ENCODE results near the gene PFKM. TPM values are rescaled to one million over a fixed set of nuclear protein-coding genes. Genes with fewer than 3 reads are reported as not detected.
A peak's percentile ranks its signal among the peaks of the same experiment; 100 is the strongest.

Gene PFKM
- total RNA-seq, 2 donors from 2014 or later: 50.1 to 62.2 TPM

DNA sequence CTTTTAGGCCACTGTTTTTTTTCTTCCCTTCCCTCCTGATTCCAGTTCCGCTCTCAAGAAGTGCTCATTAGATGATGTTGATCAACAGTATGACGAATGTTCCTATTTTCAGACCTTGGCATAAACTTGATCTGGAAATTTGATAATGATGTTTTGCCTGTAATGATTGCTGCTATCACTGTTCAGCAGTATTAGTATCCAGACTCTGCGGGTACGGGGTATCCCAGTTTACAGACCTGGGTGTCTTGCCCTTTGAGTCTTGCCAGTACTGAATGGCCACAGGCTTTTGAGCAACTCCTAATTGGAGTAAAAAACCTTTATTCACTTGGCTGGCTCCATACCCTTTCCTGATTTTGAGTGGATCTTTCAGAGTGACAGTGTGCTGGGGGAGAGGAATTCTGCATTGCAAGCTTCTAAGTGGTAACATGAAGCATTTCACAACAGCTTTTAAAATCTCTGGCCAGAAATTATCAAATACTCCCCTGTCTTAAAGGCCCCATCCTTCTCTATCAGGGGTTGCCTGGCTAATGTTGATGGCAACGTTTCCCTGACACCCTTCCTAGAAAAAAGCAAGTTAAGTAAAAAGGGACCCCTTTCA, 44.1 kb downstream of the PFKM start:
- H3K9me3 ChIP-seq: no peaks in the 10 kb centered on the region
- no peaks in the 10 kb centered on the region for H3K4me1 ChIP-seq (ENCODE audit: control insufficient read depth in 1 of 2, low read depth in 2 of 2)
- no peak for TF ChIP-seq CTCF (IDR thresholded peaks at IDR 0.05)
- no peaks in the 10 kb centered on the region for H3K27me3 ChIP-seq (replicated peaks; ENCODE audit: insufficient read depth)
- H3K27ac ChIP-seq: no peak overlapping the region
- no peak overlapping the region for H3K4me3 ChIP-seq
- no peak for ATAC-seq (ENCODE audit: insufficient number of reproducible peaks, low FRiP score, low read depth)
- DNase-seq (ENCODE audit: low spot score): no peak
- H3K36me3 ChIP-seq: no peaks in the 10 kb centered on the region

DNA sequence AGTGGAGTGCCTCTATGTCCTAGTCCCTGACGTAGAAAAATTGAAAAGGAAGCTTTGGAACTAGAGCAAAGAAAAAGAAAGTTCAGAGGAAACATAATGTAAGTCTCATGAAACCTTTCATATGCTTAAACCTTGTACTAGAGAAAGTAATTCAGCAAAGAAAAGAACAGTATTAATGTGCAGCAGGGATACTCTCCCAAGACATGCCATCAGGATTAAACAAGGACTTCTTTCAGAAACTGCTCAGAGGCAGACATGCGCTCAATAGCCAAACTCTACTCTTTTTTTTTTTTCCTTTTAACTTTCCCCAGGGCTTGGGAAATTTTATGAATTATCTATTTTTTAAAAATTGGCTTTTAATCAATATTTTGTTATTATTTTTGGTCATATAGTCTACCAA, 45.3 kb downstream of the PFKM start:
- Histone ChIP-seq H3K36me3 (no peaks in the 10 kb centered on the region), H3K4me1 (ENCODE audit: control insufficient read depth in 1 of 2, low read depth in 2 of 2) (no peaks in the 10 kb centered on the region), H3K9me3 (no peaks in the 10 kb centered on the region), H3K4me3 (no peak overlapping the region), H3K27ac (no peak overlapping the region), H3K27me3 (replicated peaks; ENCODE audit: insufficient read depth) (no peaks in the 10 kb centered on the region)
- ATAC-seq (ENCODE audit: insufficient number of reproducible peaks, low FRiP score, low read depth) (no peak), DNase-seq (ENCODE audit: low spot score) (no peak)
- TF ChIP-seq CTCF (IDR thresholded peaks at IDR 0.05): no peak

- no peaks in the 10 kb centered on the region for H3K9me3 ChIP-seq
- no peak overlapping the region for H3K27ac ChIP-seq
- DNase-seq (ENCODE audit: low spot score): no peak
- no peaks in the 10 kb centered on the region for H3K27me3 ChIP-seq (replicated peaks; ENCODE audit: insufficient read depth)
- ATAC-seq (ENCODE audit: insufficient number of reproducible peaks, low FRiP score, low read depth): no peak
- H3K36me3 ChIP-seq: no peaks in the 10 kb centered on the region
- H3K4me3 ChIP-seq: no peak overlapping the region
- peak; percentile 83 for TF ChIP-seq CTCF (IDR thresholded peaks at IDR 0.05)
- H3K4me1 ChIP-seq (ENCODE audit: control insufficient read depth in 1 of 2, low read depth in 2 of 2): no peaks in the 10 kb centered on the region
These were observed 46.2 kb downstream of the PFKM start for GRCh38 chr12:48165089-48165981.

GRCh38 chr12:48169011-48169410, 49.8 kb downstream of the PFKM start:
- ATAC-seq (ENCODE audit: insufficient number of reproducible peaks, low FRiP score, low read depth): no peak
- Histone ChIP-seq H3K4me3 (no peak overlapping the region), H3K27me3 (replicated peaks; ENCODE audit: insufficient read depth) (no peaks in the 10 kb centered on the region), H3K27ac (no peak overlapping the region), H3K36me3 (no peaks in the 10 kb centered on the region), H3K4me1 (ENCODE audit: control insufficient read depth in 1 of 2, low read depth in 2 of 2) (no peaks in the 10 kb centered on the region), H3K9me3 (no peaks in the 10 kb centered on the region)
- no peak for TF ChIP-seq CTCF (IDR thresholded peaks at IDR 0.05)
- no peak for DNase-seq (ENCODE audit: low spot score)

DNA sequence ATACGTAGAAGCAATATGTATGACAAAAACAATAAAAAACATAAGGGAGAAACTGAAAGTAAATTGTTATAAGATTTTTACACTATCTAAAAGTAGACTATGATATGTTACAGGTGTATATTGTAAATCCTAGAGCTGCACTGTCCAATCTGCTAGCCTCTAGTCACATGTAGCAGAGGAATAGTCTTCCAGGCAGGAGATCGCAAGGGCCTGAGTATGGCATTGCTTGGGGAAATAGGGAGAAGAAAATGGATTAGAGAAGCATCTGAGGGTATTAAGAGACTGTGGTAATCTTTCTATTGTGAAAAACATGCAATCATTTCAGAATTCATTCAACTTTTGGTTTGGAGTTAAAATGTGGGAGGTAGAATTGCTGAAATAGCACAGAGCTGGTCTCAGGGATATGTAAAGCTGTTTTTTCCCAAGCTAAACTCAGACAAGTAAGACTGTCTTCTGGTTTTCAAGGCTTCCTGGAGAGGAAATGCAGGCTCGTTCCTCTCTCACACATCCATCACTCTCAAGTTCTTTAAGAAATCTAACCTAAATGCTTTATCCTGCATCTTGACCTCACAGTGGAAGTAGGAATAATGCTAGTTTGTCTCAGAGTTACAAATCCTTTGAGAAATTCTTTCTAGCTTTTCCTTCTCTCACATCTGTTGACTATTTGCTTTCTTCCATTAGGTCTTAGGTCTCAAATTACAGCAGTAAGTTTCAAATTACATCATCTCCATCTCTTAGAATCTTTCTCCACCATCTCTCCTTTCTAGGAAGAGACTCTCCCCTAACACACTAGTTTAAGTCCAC, 56.7 kb downstream of the PFKM start:
- no peak for TF ChIP-seq CTCF (IDR thresholded peaks at IDR 0.05)
- Histone ChIP-seq H3K4me3 (no peak overlapping the region), H3K27me3 (replicated peaks; ENCODE audit: insufficient read depth) (no peaks in the 10 kb centered on the region), H3K9me3 (no peaks in the 10 kb centered on the region), H3K36me3 (no peaks in the 10 kb centered on the region), H3K4me1 (ENCODE audit: control insufficient read depth in 1 of 2, low read depth in 2 of 2) (no peaks in the 10 kb centered on the region), H3K27ac (no peak overlapping the region)
- no peak for ATAC-seq (ENCODE audit: insufficient number of reproducible peaks, low FRiP score, low read depth)
- DNase-seq (ENCODE audit: low spot score): no peak
